ENCODE data around the gene BCL11A.

The BCL11A gene

GRCh38 chr2:60468382-60469085 lies 84.9 kb downstream of the BCL11A start:
- DNase-seq (ENCODE audit: low spot score in 2 of 2) (no peak), ATAC-seq (ENCODE audit: low read depth) (peak; percentile 57)
- Mint-ChIP-seq H3K27ac (peak overlapping the region; percentile 86), H3K27me3 (no peaks in the 10 kb centered on the region), H3K4me1 (peaks cover 54% of the 10 kb centered on the region), H3K36me3 (peaks cover 51% of the 10 kb centered on the region), H3K9me3 (peaks cover 4% of the 10 kb centered on the region), H3K4me3 (peak overlapping the region; percentile 19)

- DNase-seq (ENCODE audit: low spot score in 2 of 2), result no peak
- ATAC-seq (ENCODE audit: low read depth), result no peak
- no peaks in the 10 kb centered on the region for H3K27me3 Mint-ChIP-seq
- H3K4me1 Mint-ChIP-seq, result peaks cover 38% of the 10 kb centered on the region
- no peak overlapping the region for H3K4me3 Mint-ChIP-seq
- H3K9me3 Mint-ChIP-seq, result peaks cover 4% of the 10 kb centered on the region
- peaks cover 59% of the 10 kb centered on the region for H3K36me3 Mint-ChIP-seq
- H3K27ac Mint-ChIP-seq, result peak overlapping the region; percentile 94
Observed at GRCh38 chr2:60466161-60466702, 87.2 kb downstream of the BCL11A start.

- peaks cover 4% of the 10 kb centered on the region for H3K9me3 Mint-ChIP-seq
- peak overlapping the region; percentile 94 for H3K27ac Mint-ChIP-seq
- H3K36me3 Mint-ChIP-seq, result peaks cover 60% of the 10 kb centered on the region
- no peaks in the 10 kb centered on the region for H3K27me3 Mint-ChIP-seq
- no peak overlapping the region for H3K4me3 Mint-ChIP-seq
- DNase-seq (ENCODE audit: low spot score in 2 of 2) (no peak), ATAC-seq (ENCODE audit: low read depth) (no peak)
- H3K4me1 Mint-ChIP-seq, result peaks cover 34% of the 10 kb centered on the region
Observed at GRCh38 chr2:60465736-60466135, 87.7 kb downstream of the BCL11A start.

GRCh38 chr2:60463249-60463648 lies 90.2 kb downstream of the BCL11A start:
- Mint-ChIP-seq H3K27me3 (no peaks in the 10 kb centered on the region), H3K9me3 (peaks cover under 1% of the 10 kb centered on the region), H3K4me3 (no peak overlapping the region), H3K4me1 (peaks cover 26% of the 10 kb centered on the region), H3K36me3 (peaks cover 51% of the 10 kb centered on the region), H3K27ac (peak overlapping the region; percentile 91)
- ATAC-seq (ENCODE audit: low read depth), result no peak
- DNase-seq (ENCODE audit: low spot score in 2 of 2), result no peak

GRCh38 chr2:60461421-60462108 lies 91.9 kb downstream of the BCL11A start:
- H3K4me1 Mint-ChIP-seq, result peaks cover 26% of the 10 kb centered on the region
- H3K27me3 Mint-ChIP-seq, result no peaks in the 10 kb centered on the region
- peaks cover 42% of the 10 kb centered on the region for H3K36me3 Mint-ChIP-seq
- no peaks in the 10 kb centered on the region for H3K9me3 Mint-ChIP-seq
- DNase-seq (ENCODE audit: low spot score in 2 of 2) (no peak), ATAC-seq (ENCODE audit: low read depth) (no peak)
- H3K27ac Mint-ChIP-seq, result peak overlapping the region; percentile 91
- H3K4me3 Mint-ChIP-seq, result no peak overlapping the region

GRCh38 chr2:60460577-60461420 lies 92.7 kb downstream of the BCL11A start:
- peaks cover 20% of the 10 kb centered on the region for H3K4me1 Mint-ChIP-seq
- DNase-seq (ENCODE audit: low spot score in 2 of 2) (no peak), ATAC-seq (ENCODE audit: low read depth) (no peak)
- H3K9me3 Mint-ChIP-seq, result no peaks in the 10 kb centered on the region
- H3K27ac Mint-ChIP-seq, result peak overlapping the region; percentile 91
- peaks cover 39% of the 10 kb centered on the region for H3K36me3 Mint-ChIP-seq
- no peaks in the 10 kb centered on the region for H3K27me3 Mint-ChIP-seq
- H3K4me3 Mint-ChIP-seq, result no peak overlapping the region

GRCh38 chr2:60459851-60460250 lies 93.6 kb downstream of the BCL11A start:
- no peaks in the 10 kb centered on the region for H3K27me3 Mint-ChIP-seq
- DNase-seq (ENCODE audit: low spot score in 2 of 2) (no peak), ATAC-seq (ENCODE audit: low read depth) (no peak)
- H3K4me1 Mint-ChIP-seq, result peaks cover 20% of the 10 kb centered on the region
- no peak overlapping the region for H3K4me3 Mint-ChIP-seq
- peaks cover 42% of the 10 kb centered on the region for H3K36me3 Mint-ChIP-seq
- H3K27ac Mint-ChIP-seq, result peak overlapping the region; percentile 63
- H3K9me3 Mint-ChIP-seq, result no peaks in the 10 kb centered on the region

GRCh38 chr2:60456115-60456770 lies 97.2 kb downstream of the BCL11A start:
- Mint-ChIP-seq H3K4me3 (no peak overlapping the region), H3K9me3 (peaks cover 2% of the 10 kb centered on the region), H3K36me3 (peaks cover 36% of the 10 kb centered on the region), H3K27ac (peak overlapping the region; percentile 89), H3K27me3 (no peaks in the 10 kb centered on the region), H3K4me1 (peaks cover 22% of the 10 kb centered on the region)
- no peak for ATAC-seq (ENCODE audit: low read depth)
- no peak for DNase-seq (ENCODE audit: low spot score in 2 of 2)

- H3K9me3 Mint-ChIP-seq, result peaks cover 2% of the 10 kb centered on the region
- H3K4me1 Mint-ChIP-seq, result peaks cover 24% of the 10 kb centered on the region
- DNase-seq (ENCODE audit: low spot score in 2 of 2), result no peak
- H3K4me3 Mint-ChIP-seq, result no peak overlapping the region
- H3K27me3 Mint-ChIP-seq, result no peaks in the 10 kb centered on the region
- no peak for ATAC-seq (ENCODE audit: low read depth)
- peak overlapping the region; percentile 89 for H3K27ac Mint-ChIP-seq
- H3K36me3 Mint-ChIP-seq, result peaks cover 26% of the 10 kb centered on the region
Observed at GRCh38 chr2:60453872-60454271, 99.6 kb downstream of the BCL11A start.

GRCh38 chr2:60453301-60453700 lies 100.2 kb downstream of the BCL11A start:
- H3K27me3 Mint-ChIP-seq, result no peaks in the 10 kb centered on the region
- H3K36me3 Mint-ChIP-seq, result peaks cover 25% of the 10 kb centered on the region
- ATAC-seq (ENCODE audit: low read depth), result no peak
- H3K4me1 Mint-ChIP-seq, result peaks cover 28% of the 10 kb centered on the region
- peaks cover 2% of the 10 kb centered on the region for H3K9me3 Mint-ChIP-seq
- no peak overlapping the region for H3K4me3 Mint-ChIP-seq
- DNase-seq (ENCODE audit: low spot score in 2 of 2), result no peak
- peak overlapping the region; percentile 89 for H3K27ac Mint-ChIP-seq

GRCh38 chr2:60450488-60450887 lies 103.0 kb downstream of the BCL11A start:
- H3K4me3 Mint-ChIP-seq, result no peak overlapping the region
- no peaks in the 10 kb centered on the region for H3K27me3 Mint-ChIP-seq
- H3K9me3 Mint-ChIP-seq, result peaks cover 2% of the 10 kb centered on the region
- H3K36me3 Mint-ChIP-seq, result peaks cover 18% of the 10 kb centered on the region
- peaks cover 40% of the 10 kb centered on the region for H3K4me1 Mint-ChIP-seq
- DNase-seq (ENCODE audit: low spot score in 2 of 2) (no peak), ATAC-seq (ENCODE audit: low read depth) (no peak)
- H3K27ac Mint-ChIP-seq, result peak overlapping the region; percentile 99

- Mint-ChIP-seq H3K4me1 (peaks cover 51% of the 10 kb centered on the region), H3K4me3 (peak overlapping the region; percentile 66), H3K9me3 (no peaks in the 10 kb centered on the region), H3K27me3 (no peaks in the 10 kb centered on the region), H3K27ac (peak overlapping the region; percentile 99), H3K36me3 (peaks cover 9% of the 10 kb centered on the region)
- no peak for ATAC-seq (ENCODE audit: low read depth)
- no peak for DNase-seq (ENCODE audit: low spot score in 2 of 2)
Observed at GRCh38 chr2:60447943-60448342, 105.5 kb downstream of the BCL11A start.

- DNase-seq (ENCODE audit: low spot score in 2 of 2), result peak; percentile 23 to 52
Observed at GRCh38 chr2:60446413-60447267, 106.8 kb downstream of the BCL11A start.

More at GRCh38 chr2:60446413-60447267, 106.8 kb downstream of the BCL11A start:
- Mint-ChIP-seq H3K27me3 (no peaks in the 10 kb centered on the region), H3K27ac (peak overlapping the region; percentile 99), H3K36me3 (no peaks in the 10 kb centered on the region), H3K4me3 (peak overlapping the region; percentile 66), H3K4me1 (peaks cover 56% of the 10 kb centered on the region), H3K9me3 (no peaks in the 10 kb centered on the region)
- ATAC-seq (ENCODE audit: low read depth), result peak; percentile 87
